Transverse colon (tissue), 4 donors: ENCODE measurements around the gene RHBDL1. TPM values are rescaled to one million over a fixed set of nuclear protein-coding genes. Genes with fewer than 3 reads are reported as not detected.

Experiments used
- DNase-seq: peaks from one replicate; pipeline ENCODE4 v3.0.0-alpha.2; 2019
- H3K27ac ChIP-seq, 4 donors: fragments of 200-600 bp; sonication (generic); 2 replicates each; pipeline ENCODE4 v1.5.1; 2016 to 2018; ENCODE audit warnings: inconsistent platforms in 4 of 4
- H3K27me3 ChIP-seq: fragments of 200-600 bp; sonication (generic); 2 replicates; pipeline ENCODE4 v1.5.1; 2017; ENCODE audit warnings: inconsistent platforms
- H3K36me3 ChIP-seq, 4 donors: fragments of 200-600 bp; sonication (generic); 2 replicates each; pipeline ENCODE4 v1.5.1; 2017 to 2019; ENCODE audit warnings: inconsistent platforms in 4 of 4
- H3K4me1 ChIP-seq, 4 donors: fragments of 200-600 bp; sonication (generic); 2 replicates each; pipeline ENCODE4 v1.5.1; 2017 to 2020; ENCODE audit warnings: inconsistent platforms in 4 of 4
- H3K4me3 ChIP-seq, 4 donors: fragments of 200-600 bp; sonication (generic); 1 replicate in 1 of 4; 2 replicates in 3 of 4; pipeline versions ENCODE4 v1.5.1 to v1.6.1; 2017 to 2019; ENCODE audit warnings: inconsistent platforms in 4 of 4
- H3K9me3 ChIP-seq, 2 donors: fragments of 200-600 bp; sonication (generic); 2 replicates each; pipeline ENCODE4 v1.5.1; 2017 to 2019; ENCODE audit warnings: inconsistent platforms in 2 of 2
- CTCF ChIP-seq, 5 experiments: fragments of 200-600 bp in 3 of 5; fragments of 450-650 bp in 2 of 5; sonication (generic) in 3 of 5; IDR thresholded peaks; 1 replicate in 2 of 5; 2 replicates in 3 of 5; pipeline ENCODE4 v1.5.1; 2016 to 2017; ENCODE audit warnings: antibody characterized with exemption in 5 of 5, inconsistent platforms in 3 of 5, mild to moderate bottlenecking in 2 of 5, moderate library complexity in 1 of 5
- EP300 ChIP-seq: sonication (generic); formaldehyde crosslinking; IDR thresholded peaks from one replicate; pipeline ENCODE4 v1.6.1; 2017; ENCODE audit warnings: antibody characterized with exemption, low read depth
- POLR2A ChIP-seq: fragments of 450-650 bp; IDR thresholded peaks from one replicate; pipeline ENCODE4 v1.6.1; 2016; ENCODE audit warnings: antibody characterized with exemption, mild to moderate bottlenecking, moderate library complexity
- POLR2AphosphoS5 ChIP-seq, 3 donors: sonication (generic); formaldehyde crosslinking; IDR thresholded peaks; one replicate each; pipeline ENCODE4 v1.6.1; 2016; ENCODE audit warnings: antibody characterized with exemption in 3 of 3
- WGBS, 2 donors: methylation state at CpG; one replicate each; pipeline ENCODE4 v1.1.5; 2018; ENCODE audit warnings: low coverage in 1 of 2; 5-methylcytosine and 5-hydroxymethylcytosine counted together
- in situ Hi-C, 4 donors: fragments of 200-750 bp; cut with MboI; loops; one replicate each; pipeline versions ENCODE4 v1.15.0 to v1.15.1; 2017; ENCODE audit warnings: low sequenced_read_pairs in 3 of 4, low pct_ligation_motif_present in 1 of 4, low pct_unique_long_range_greater_than_20kb in 1 of 4
- intact Hi-C: fragments of 100-400 bp; cut with DNase I; formaldehyde crosslinking; loops from one replicate; pipeline ENCODE4 v1.15.1; 2023; ENCODE audit warnings: low total_unique reads
- total RNA-seq, 4 donors: library from RNA; depleted of rRNA; stranded (reverse); fragments of >200 nt; gene quantifications; one replicate each; pipeline ENCODE4 v1.1.0, GENCODE V29; 2016

Gene RHBDL1
- total RNA-seq, 4 donors from 2014 or later = 1.8 to 39.3 (median 8.1) TPM

- no peak for DNase-seq
- H3K4me1 ChIP-seq = peaks cover 5 to 19% (median 18%) of the 10 kb centered on the region in 4 donors
- no peak overlapping the region for H3K4me3 ChIP-seq
- 57% methylated on average over 17 of the region's 29 CpGs; no CpG with 5 or more reads in 1 of the 2 donors for WGBS, 2 donors
- TF ChIP-seq EP300 (no peak), POLR2A (no peak), CTCF (IDR thresholded peaks at IDR 0.05) (no peak), POLR2AphosphoS5 (IDR thresholded peaks at IDR 0.05) (no peak)
- no peaks in the 10 kb centered on the region for H3K27me3 ChIP-seq
- intact Hi-C loops = loop anchor here (2.0 kb wide), 1 partner anchor 36 kb away; no protein-coding TSS in a partner anchor
- no peaks in the 10 kb centered on the region for H3K36me3 ChIP-seq
- no peaks in the 10 kb centered on the region for H3K9me3 ChIP-seq
- no peak overlapping the region for H3K27ac ChIP-seq
- in situ Hi-C loops = no loop called here
Observed at GRCh38 chr16:630249-630814, 45.1 kb upstream of the RHBDL1 start.

- Histone ChIP-seq H3K4me3 (no peak within 1 kb of the TSS), H3K36me3 (no peaks in the 10 kb centered on the region), H3K27ac (no peak within 1 kb of the TSS), H3K27me3 (no peaks in the 10 kb centered on the region), H3K9me3 (no peaks in the 10 kb centered on the region), H3K4me1 (peaks cover 8 to 24% (median 23%) of the 10 kb centered on the region in 4 donors)
- TF ChIP-seq CTCF (IDR thresholded peaks at IDR 0.05) (no peak), EP300 (no peak), POLR2AphosphoS5 (IDR thresholded peaks at IDR 0.05) (peak in 1 of 3 donors; percentile 12)
- WGBS, 2 donors = 9% methylated on average over 13 of the region's 23 CpGs; no CpG with 5 or more reads in 1 of the 2 donors
- no peak for DNase-seq
- intact Hi-C loops = loop anchor here (2.0 kb wide), 1 partner anchor 36 kb away; no protein-coding TSS in a partner anchor
- in situ Hi-C loops = no loop called here
Observed at GRCh38 chr16:630815-631405, 44.6 kb upstream of the RHBDL1 start, which contains the start of gene WFIKKN1. Gene WFIKKN1, plus strand, starts transcription at chr16:630985. Its CDS starts 269 bp downstream, at chr16:631254.

GRCh38 chr16:631808-632358, 43.6 kb upstream of the RHBDL1 start:
- H3K27me3 ChIP-seq = no peaks in the 10 kb centered on the region
- H3K4me3 ChIP-seq = no peak overlapping the region
- H3K27ac ChIP-seq = no peak overlapping the region
- no peak for DNase-seq
- intact Hi-C loops = loop anchor here (2.0 kb wide), 1 partner anchor 37 kb away; no protein-coding TSS in a partner anchor
- H3K9me3 ChIP-seq = no peaks in the 10 kb centered on the region
- WGBS, 2 donors = 27 to 58% methylated on average over 2 to 8 of the region's 9 CpGs
- in situ Hi-C loops = no loop called here
- no peaks in the 10 kb centered on the region for H3K36me3 ChIP-seq
- peaks cover 8 to 24% (median 23%) of the 10 kb centered on the region in 4 donors for H3K4me1 ChIP-seq
- TF ChIP-seq EP300 = no peak
- no peak for TF ChIP-seq POLR2A
- TF ChIP-seq POLR2AphosphoS5 (IDR thresholded peaks at IDR 0.05) = no peak

- WGBS, 2 donors = 95% methylated on average over 59 of the region's 67 CpGs; no CpG with 5 or more reads in 1 of the 2 donors
- Histone ChIP-seq H3K4me3 (no peak overlapping the region), H3K27me3 (no peaks in the 10 kb centered on the region), H3K36me3 (no peaks in the 10 kb centered on the region), H3K27ac (no peak overlapping the region), H3K9me3 (no peaks in the 10 kb centered on the region), H3K4me1 (peaks cover 8 to 31% (median 28%) of the 10 kb centered on the region in 4 donors)
- no peak for DNase-seq
- TF ChIP-seq POLR2A (no peak), CTCF (IDR thresholded peaks at IDR 0.05) (no peak), EP300 (no peak), POLR2AphosphoS5 (IDR thresholded peaks at IDR 0.05) (no peak)
- intact Hi-C loops (no loop called here), in situ Hi-C loops (no loop called here)
Observed at GRCh38 chr16:632486-633335, 42.8 kb upstream of the RHBDL1 start.
